GM23338 (cell line): ENCODE data around the gene FNDC4. TPM values are rescaled to one million over a fixed set of nuclear protein-coding genes. Genes with fewer than 3 reads are reported as not detected.

Experiments
- ATAC-seq: fragments of 200-7000 bp; cut with Tn5 transposase; 3 replicates; pipeline ENCODE4 v1.9.1; 2020
- DNase-seq: peaks from one replicate; pipeline ENCODE4 v3.0.0-alpha.2; 2015; ENCODE audit warnings: low spot score
- H2AFZ ChIP-seq: fragments of 200-600 bp; sonication (generic); 2 replicates; pipeline ENCODE4 v1.8.0; 2016; ENCODE audit warnings: antibody characterized with exemption, mild to moderate bottlenecking, moderate library complexity
- H3F3A ChIP-seq: fragments of 200-600 bp; sonication (generic); replicated peaks from 2 replicates; pipeline ENCODE4 v1.8.0; 2017; ENCODE audit warnings: antibody characterized with exemption, mixed run types, low read depth
- H3K27ac ChIP-seq: fragments of 200-600 bp; sonication (generic); 2 replicates; pipeline ENCODE4 v1.6.1; 2016; ENCODE audit warnings: low read depth
- H3K27me3 ChIP-seq: fragments of 200-600 bp; sonication (generic); 2 replicates; pipeline ENCODE4 v1.8.0; 2016; ENCODE audit warnings: mild to moderate bottlenecking, mixed run types, moderate library complexity; ENCODE audit not compliant: insufficient read depth
- H3K36me3 ChIP-seq: fragments of 200-600 bp; sonication (generic); 2 replicates; pipeline ENCODE4 v1.8.0; 2016; ENCODE audit warnings: mild to moderate bottlenecking; ENCODE audit not compliant: insufficient read depth
- H3K4me1 ChIP-seq: fragments of 200-600 bp; sonication (generic); 2 replicates; pipeline ENCODE4 v1.8.0; 2016; ENCODE audit warnings: mild to moderate bottlenecking, moderate library complexity; ENCODE audit not compliant: insufficient read depth
- H3K4me2 ChIP-seq: fragments of 200-600 bp; sonication (generic); 2 replicates; pipeline ENCODE4 v1.7.1; 2017; ENCODE audit warnings: mixed run types
- H3K4me3 ChIP-seq: fragments of 200-600 bp; sonication (generic); 2 replicates; pipeline ENCODE4 v1.6.1; 2016; ENCODE audit warnings: mixed run types
- H3K79me2 ChIP-seq: fragments of 200-600 bp; sonication (generic); replicated peaks from 2 replicates; pipeline ENCODE4 v1.8.0; 2017; ENCODE audit warnings: mild to moderate bottlenecking; ENCODE audit not compliant: insufficient read depth
- H3K9me2 ChIP-seq: fragments of 200-600 bp; sonication (generic); 2 replicates; pipeline ENCODE4 v1.8.0; 2017; ENCODE audit not compliant: insufficient read depth
- H4K20me1 ChIP-seq: fragments of 200-600 bp; sonication (generic); replicated peaks from 2 replicates; pipeline ENCODE4 v1.8.0; 2017; ENCODE audit warnings: mild to moderate bottlenecking; ENCODE audit not compliant: insufficient read depth
- H3K27ac Mint-ChIP-seq: 2 replicates; pipeline ENCODE4 v1.8.0; 2020; ENCODE audit warnings: inconsistent platforms, mild to moderate bottlenecking, moderate library complexity, mixed read lengths
- H3K27me3 Mint-ChIP-seq: 3 replicates; pipeline ENCODE4 v1.8.0; 2022; ENCODE audit warnings: low read depth, mild to moderate bottlenecking, moderate library complexity, mixed read lengths, inconsistent platforms; ENCODE audit not compliant: insufficient read depth, poor library complexity
- H3K36me3 Mint-ChIP-seq: 3 replicates; pipeline ENCODE4 v1.8.0; 2021; ENCODE audit warnings: low read depth, mild to moderate bottlenecking, inconsistent platforms, moderate library complexity, mixed read lengths
- H3K4me1 Mint-ChIP-seq: 3 replicates; pipeline ENCODE4 v1.8.0; 2020; ENCODE audit warnings: mild to moderate bottlenecking, inconsistent platforms, mixed read lengths
- H3K4me3 Mint-ChIP-seq: 3 replicates; pipeline ENCODE4 v1.8.0; 2021; ENCODE audit warnings: moderate library complexity, mild to moderate bottlenecking, inconsistent platforms, mixed read lengths
- H3K9me3 Mint-ChIP-seq: 3 replicates; pipeline ENCODE4 v1.8.0; 2020; ENCODE audit warnings: moderate library complexity, mild to moderate bottlenecking, inconsistent platforms, mixed read lengths
- CREB1 ChIP-seq: fragments of 250-450 bp; sonication (Bioruptor Pico); IDR thresholded peaks from 2 replicates; pipeline ENCODE4 v1.5.0; 2020; ENCODE audit warnings: low read depth, mild to moderate bottlenecking, moderate library complexity
- EZH2 ChIP-seq: fragments of 200-600 bp; sonication (generic); IDR thresholded peaks from one replicate; pipeline ENCODE4 v1.8.0; 2017; ENCODE audit warnings: antibody characterized with exemption, mild to moderate bottlenecking, low read depth; ENCODE audit not compliant: unreplicated experiment
- EZH2phosphoT487 ChIP-seq: fragments of 200-600 bp; sonication (generic); IDR thresholded peaks from one replicate; pipeline ENCODE4 v1.8.1; 2018; ENCODE audit warnings: antibody characterized with exemption; ENCODE audit not compliant: unreplicated experiment
- NANOG ChIP-seq: IDR thresholded peaks from 2 replicates; pipeline ENCODE4 v1.6.1; 2016; ENCODE audit warnings: antibody characterized with exemption, borderline replicate concordance
- STAT1 ChIP-seq: IDR thresholded peaks from one replicate; pipeline ENCODE4 v1.6.1; 2016; ENCODE audit warnings: antibody characterized with exemption; ENCODE audit not compliant: unreplicated experiment
- ZNF114 ChIP-seq: fragments of 250-450 bp; sonication (Bioruptor Pico); IDR thresholded peaks from 2 replicates; pipeline ENCODE4 v1.5.0; 2020; ENCODE audit warnings: mild to moderate bottlenecking, moderate library complexity
- polyA plus RNA-seq: library from polyadenylated mRNA; unstranded; fragments of >200 nt; fragmentation: Nextera tagmentation; extraction: Ambion mirVana; gene quantifications from 2 replicates; pipeline ENCODE4 v1.2.1, GENCODE V29; 2016
- total RNA-seq: library from RNA; depleted of rRNA; stranded (reverse); fragments of >200 nt; shearing (Covaris generic); gene quantifications from 2 replicates; pipeline ENCODE4 v1.2.3, GENCODE V29; 2014
- TF ChIP-seq, protein P1 (sequence below): IDR thresholded peaks from one replicate; pipeline ENCODE4 v1.6.1; 2018; ENCODE audit warnings: antibody characterized with exemption; ENCODE audit not compliant: unreplicated experiment
- TF ChIP-seq, protein P2 (sequence below), 2 experiments: fragments of 200-600 bp in 1 of 2; sonication (generic) in 1 of 2; conservative IDR thresholded peaks; 2 replicates each; pipeline versions ENCODE4 v1.5.1 to v1.6.1; 2016 to 2017; ENCODE audit warnings: antibody characterized with exemption in 2 of 2, low read depth in 2 of 2, mild to moderate bottlenecking in 2 of 2, moderate library complexity in 1 of 2
- TF ChIP-seq, protein P3 (sequence below): fragments of 250-450 bp; sonication (Bioruptor Pico); IDR thresholded peaks from 2 replicates; pipeline ENCODE4 v1.5.0; 2020; ENCODE audit warnings: mild to moderate bottlenecking, moderate library complexity

Gene FNDC4
- total and polyA plus RNA-seq, 2 experiments from 2014 or later = 5.9 to 13.3 TPM

DNA sequence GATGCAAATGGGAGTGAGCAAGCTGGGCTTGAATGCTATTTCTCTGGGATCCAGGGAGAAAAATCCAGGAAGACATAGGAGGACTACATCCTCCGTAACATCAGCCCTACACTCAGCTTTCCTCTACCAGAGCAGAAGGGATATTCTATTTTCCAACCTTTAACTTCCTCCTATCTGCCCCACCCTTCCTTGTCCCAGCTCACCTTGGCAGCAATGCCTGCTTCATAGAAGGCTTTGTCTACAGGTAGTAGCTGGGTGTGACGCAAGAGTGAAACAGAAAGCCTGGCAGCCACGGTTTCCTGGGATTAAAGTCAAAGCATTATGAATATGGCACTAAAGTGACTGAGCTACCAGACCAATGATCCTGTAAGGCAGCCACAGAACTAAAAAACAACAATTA is 48.9 kb downstream of the FNDC4 start (continued):
- TF ChIP-seq, protein P1, sequence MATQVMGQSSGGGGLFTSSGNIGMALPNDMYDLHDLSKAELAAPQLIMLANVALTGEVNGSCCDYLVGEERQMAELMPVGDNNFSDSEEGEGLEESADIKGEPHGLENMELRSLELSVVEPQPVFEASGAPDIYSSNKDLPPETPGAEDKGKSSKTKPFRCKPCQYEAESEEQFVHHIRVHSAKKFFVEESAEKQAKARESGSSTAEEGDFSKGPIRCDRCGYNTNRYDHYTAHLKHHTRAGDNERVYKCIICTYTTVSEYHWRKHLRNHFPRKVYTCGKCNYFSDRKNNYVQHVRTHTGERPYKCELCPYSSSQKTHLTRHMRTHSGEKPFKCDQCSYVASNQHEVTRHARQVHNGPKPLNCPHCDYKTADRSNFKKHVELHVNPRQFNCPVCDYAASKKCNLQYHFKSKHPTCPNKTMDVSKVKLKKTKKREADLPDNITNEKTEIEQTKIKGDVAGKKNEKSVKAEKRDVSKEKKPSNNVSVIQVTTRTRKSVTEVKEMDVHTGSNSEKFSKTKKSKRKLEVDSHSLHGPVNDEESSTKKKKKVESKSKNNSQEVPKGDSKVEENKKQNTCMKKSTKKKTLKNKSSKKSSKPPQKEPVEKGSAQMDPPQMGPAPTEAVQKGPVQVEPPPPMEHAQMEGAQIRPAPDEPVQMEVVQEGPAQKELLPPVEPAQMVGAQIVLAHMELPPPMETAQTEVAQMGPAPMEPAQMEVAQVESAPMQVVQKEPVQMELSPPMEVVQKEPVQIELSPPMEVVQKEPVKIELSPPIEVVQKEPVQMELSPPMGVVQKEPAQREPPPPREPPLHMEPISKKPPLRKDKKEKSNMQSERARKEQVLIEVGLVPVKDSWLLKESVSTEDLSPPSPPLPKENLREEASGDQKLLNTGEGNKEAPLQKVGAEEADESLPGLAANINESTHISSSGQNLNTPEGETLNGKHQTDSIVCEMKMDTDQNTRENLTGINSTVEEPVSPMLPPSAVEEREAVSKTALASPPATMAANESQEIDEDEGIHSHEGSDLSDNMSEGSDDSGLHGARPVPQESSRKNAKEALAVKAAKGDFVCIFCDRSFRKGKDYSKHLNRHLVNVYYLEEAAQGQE = no peak
- no peak for TF ChIP-seq EZH2phosphoT487
- TF ChIP-seq ZNF114 = no peak
- no peak for TF ChIP-seq CREB1

DNA sequence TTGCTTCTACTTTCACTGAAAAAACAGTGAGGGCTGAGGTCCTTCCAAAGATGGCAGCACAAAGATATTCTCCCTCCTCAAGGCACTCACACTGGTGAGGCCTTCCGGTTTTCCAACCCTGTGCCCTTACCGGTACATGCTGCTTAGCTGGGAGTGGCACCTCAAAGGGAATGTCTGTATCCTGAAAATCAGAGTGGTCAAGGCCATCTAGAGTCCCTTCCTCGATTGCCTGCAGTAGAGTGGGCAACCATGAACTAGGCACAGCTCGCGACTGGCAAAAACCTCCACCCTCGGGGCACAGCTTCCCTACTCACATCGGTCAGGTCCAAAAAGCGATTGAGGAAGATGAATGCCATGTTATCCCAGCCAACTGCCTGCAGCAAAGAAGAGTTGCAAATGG is 49.4 kb downstream of the FNDC4 start:
- peaks cover 18% of the 10 kb centered on the region for H3F3A ChIP-seq
- no peak for ATAC-seq
- no peaks in the 10 kb centered on the region; the same call in 1 of the 2 replicates for H3K79me2 ChIP-seq
- H3K4me3 Mint-ChIP-seq = no peak overlapping the region
- H3K36me3 Mint-ChIP-seq = peaks cover 28% of the 10 kb centered on the region
- no peak for DNase-seq
- no peak overlapping the region for H3K27ac ChIP-seq
- H3K9me2 ChIP-seq = no peaks in the 10 kb centered on the region
- H3K9me3 Mint-ChIP-seq = no peaks in the 10 kb centered on the region
- peaks cover 7% of the 10 kb centered on the region for H3K4me1 ChIP-seq
- peaks cover 2% of the 10 kb centered on the region; the same call in 1 of the 2 replicates for H3K36me3 ChIP-seq
- no peak overlapping the region for H3K4me3 ChIP-seq
- H4K20me1 ChIP-seq = no peaks in the 10 kb centered on the region; the same call in 1 of the 2 replicates
- no peak overlapping the region for H3K27ac Mint-ChIP-seq
- no peak overlapping the region for H2AFZ ChIP-seq
- H3K27me3 Mint-ChIP-seq = peaks cover 8% of the 10 kb centered on the region
- no peaks in the 10 kb centered on the region for H3K27me3 ChIP-seq
- H3K4me1 Mint-ChIP-seq = peaks cover 16% of the 10 kb centered on the region
- no peak overlapping the region for H3K4me2 ChIP-seq
- TF ChIP-seq EZH2 (no peak), EZH2phosphoT487 (no peak), NANOG (no peak), CREB1 (no peak), ZNF114 (no peak), STAT1 (no peak)
- TF ChIP-seq, protein P2, sequence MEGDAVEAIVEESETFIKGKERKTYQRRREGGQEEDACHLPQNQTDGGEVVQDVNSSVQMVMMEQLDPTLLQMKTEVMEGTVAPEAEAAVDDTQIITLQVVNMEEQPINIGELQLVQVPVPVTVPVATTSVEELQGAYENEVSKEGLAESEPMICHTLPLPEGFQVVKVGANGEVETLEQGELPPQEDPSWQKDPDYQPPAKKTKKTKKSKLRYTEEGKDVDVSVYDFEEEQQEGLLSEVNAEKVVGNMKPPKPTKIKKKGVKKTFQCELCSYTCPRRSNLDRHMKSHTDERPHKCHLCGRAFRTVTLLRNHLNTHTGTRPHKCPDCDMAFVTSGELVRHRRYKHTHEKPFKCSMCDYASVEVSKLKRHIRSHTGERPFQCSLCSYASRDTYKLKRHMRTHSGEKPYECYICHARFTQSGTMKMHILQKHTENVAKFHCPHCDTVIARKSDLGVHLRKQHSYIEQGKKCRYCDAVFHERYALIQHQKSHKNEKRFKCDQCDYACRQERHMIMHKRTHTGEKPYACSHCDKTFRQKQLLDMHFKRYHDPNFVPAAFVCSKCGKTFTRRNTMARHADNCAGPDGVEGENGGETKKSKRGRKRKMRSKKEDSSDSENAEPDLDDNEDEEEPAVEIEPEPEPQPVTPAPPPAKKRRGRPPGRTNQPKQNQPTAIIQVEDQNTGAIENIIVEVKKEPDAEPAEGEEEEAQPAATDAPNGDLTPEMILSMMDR (conservative IDR thresholded peaks at IDR 0.05; ENCODE audit: low read depth in 2 of 2) = no peak
- TF ChIP-seq, protein P3, sequence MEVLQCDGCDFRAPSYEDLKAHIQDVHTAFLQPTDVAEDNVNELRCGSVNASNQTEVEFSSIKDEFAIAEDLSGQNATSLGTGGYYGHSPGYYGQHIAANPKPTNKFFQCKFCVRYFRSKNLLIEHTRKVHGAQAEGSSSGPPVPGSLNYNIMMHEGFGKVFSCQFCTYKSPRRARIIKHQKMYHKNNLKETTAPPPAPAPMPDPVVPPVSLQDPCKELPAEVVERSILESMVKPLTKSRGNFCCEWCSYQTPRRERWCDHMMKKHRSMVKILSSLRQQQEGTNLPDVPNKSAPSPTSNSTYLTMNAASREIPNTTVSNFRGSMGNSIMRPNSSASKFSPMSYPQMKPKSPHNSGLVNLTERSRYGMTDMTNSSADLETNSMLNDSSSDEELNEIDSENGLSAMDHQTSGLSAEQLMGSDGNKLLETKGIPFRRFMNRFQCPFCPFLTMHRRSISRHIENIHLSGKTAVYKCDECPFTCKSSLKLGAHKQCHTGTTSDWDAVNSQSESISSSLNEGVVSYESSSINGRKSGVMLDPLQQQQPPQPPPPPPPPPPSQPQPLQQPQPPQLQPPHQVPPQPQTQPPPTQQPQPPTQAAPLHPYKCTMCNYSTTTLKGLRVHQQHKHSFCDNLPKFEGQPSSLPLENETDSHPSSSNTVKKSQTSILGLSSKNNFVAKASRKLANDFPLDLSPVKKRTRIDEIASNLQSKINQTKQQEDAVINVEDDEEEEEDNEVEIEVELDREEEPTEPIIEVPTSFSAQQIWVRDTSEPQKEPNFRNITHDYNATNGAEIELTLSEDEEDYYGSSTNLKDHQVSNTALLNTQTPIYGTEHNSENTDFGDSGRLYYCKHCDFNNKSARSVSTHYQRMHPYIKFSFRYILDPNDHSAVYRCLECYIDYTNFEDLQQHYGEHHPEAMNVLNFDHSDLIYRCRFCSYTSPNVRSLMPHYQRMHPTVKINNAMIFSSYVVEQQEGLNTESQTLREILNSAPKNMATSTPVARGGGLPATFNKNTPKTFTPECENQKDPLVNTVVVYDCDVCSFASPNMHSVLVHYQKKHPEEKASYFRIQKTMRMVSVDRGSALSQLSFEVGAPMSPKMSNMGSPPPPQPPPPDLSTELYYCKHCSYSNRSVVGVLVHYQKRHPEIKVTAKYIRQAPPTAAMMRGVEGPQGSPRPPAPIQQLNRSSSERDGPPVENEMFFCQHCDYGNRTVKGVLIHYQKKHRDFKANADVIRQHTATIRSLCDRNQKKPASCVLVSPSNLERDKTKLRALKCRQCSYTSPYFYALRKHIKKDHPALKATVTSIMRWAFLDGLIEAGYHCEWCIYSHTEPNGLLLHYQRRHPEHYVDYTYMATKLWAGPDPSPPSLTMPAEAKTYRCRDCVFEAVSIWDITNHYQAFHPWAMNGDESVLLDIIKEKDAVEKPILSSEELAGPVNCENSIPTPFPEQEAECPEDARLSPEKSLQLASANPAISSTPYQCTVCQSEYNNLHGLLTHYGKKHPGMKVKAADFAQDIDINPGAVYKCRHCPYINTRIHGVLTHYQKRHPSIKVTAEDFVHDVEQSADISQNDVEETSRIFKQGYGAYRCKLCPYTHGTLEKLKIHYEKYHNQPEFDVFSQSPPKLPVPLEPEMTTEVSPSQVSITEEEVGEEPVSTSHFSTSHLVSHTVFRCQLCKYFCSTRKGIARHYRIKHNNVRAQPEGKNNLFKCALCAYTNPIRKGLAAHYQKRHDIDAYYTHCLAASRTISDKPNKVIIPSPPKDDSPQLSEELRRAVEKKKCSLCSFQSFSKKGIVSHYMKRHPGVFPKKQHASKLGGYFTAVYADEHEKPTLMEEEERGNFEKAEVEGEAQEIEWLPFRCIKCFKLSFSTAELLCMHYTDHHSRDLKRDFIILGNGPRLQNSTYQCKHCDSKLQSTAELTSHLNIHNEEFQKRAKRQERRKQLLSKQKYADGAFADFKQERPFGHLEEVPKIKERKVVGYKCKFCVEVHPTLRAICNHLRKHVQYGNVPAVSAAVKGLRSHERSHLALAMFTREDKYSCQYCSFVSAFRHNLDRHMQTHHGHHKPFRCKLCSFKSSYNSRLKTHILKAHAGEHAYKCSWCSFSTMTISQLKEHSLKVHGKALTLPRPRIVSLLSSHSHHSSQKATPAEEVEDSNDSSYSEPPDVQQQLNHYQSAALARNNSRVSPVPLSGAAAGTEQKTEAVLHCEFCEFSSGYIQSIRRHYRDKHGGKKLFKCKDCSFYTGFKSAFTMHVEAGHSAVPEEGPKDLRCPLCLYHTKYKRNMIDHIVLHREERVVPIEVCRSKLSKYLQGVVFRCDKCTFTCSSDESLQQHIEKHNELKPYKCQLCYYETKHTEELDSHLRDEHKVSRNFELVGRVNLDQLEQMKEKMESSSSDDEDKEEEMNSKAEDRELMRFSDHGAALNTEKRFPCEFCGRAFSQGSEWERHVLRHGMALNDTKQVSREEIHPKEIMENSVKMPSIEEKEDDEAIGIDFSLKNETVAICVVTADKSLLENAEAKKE = no peak
- TF ChIP-seq, protein P1 = no peak
